ENCODE results near the gene CNTNAP2. TPM values are rescaled to one million over a fixed set of nuclear protein-coding genes. Genes with fewer than 3 reads are reported as not detected.

The CNTNAP2 gene
- total RNA-seq, 1 experiment from 2014 or later, result 64.5 TPM

DNA sequence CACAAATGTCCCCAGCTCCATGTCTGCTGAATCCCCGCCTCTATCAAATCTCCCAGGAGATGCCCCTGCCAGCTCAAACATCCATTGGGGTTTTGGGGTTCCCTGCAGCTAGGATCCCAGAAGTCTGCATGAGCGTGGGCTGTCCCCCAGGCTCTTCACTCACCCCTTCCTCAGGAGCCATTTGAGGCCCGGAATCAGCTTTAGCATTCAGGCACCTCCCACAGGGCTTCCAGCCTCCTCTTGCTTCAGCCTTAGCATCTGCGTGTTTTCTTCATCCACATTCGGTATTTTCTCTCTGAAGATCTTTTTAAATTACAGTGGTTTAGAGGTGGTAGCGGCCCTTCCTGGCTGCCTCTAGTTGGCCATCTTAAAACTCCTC is 1054.4 kb downstream of the CNTNAP2 start:
- Histone ChIP-seq H2BK120ac (ENCODE audit: low read depth, low read length, poor library complexity, severe bottlenecking) (no peak overlapping the region), H3K23me2 (ENCODE audit: insufficient read length, low read depth, low read length, poor library complexity, severe bottlenecking) (no peaks in the 10 kb centered on the region), H2BK5ac (ENCODE audit: insufficient read length, low read length) (no peak overlapping the region), H2AFZ (ENCODE audit: low read length) (no peak overlapping the region), H4K8ac (replicated peaks; ENCODE audit: insufficient read length, low read depth, low read length) (no peak overlapping the region), H4K20me1 (ENCODE audit: control insufficient read depth, insufficient read depth, insufficient read length) (no peaks in the 10 kb centered on the region), H3T11ph (ENCODE audit: low read length) (no peak overlapping the region), H3K18ac (ENCODE audit: insufficient read length, low read depth, low read length) (no peak overlapping the region), H3K9ac (ENCODE audit: extremely low read depth, insufficient read length, low read length) (no peak overlapping the region), H3K23ac (ENCODE audit: insufficient read length, low read depth, low read length) (no peak overlapping the region), H2BK12ac (ENCODE audit: insufficient read length, low read depth, low read length) (no peak overlapping the region), H3K4ac (ENCODE audit: low read depth, low read length) (no peak overlapping the region), H3K4me1 (ENCODE audit: insufficient read depth, low read length) (no peaks in the 10 kb centered on the region), H4K5ac (ENCODE audit: insufficient read length, low read depth, low read length) (no peak overlapping the region), H2AK5ac (ENCODE audit: insufficient read length, low read length) (no peak overlapping the region), H2BK15ac (ENCODE audit: low read depth, low read length) (no peak overlapping the region), H3K4me2 (ENCODE audit: insufficient read depth, insufficient read length, low read length) (no peak overlapping the region), H3K14ac (ENCODE audit: insufficient read depth, low read length) (no peak overlapping the region), H3K79me2 (ENCODE audit: insufficient read depth, low read length) (no peaks in the 10 kb centered on the region), H2BK20ac (ENCODE audit: low read depth, low read length, poor library complexity, severe bottlenecking) (no peak overlapping the region), H3K56ac (ENCODE audit: insufficient read length, low read depth, low read length) (no peak overlapping the region), H3K79me1 (ENCODE audit: insufficient read depth, low read depth, low read length, poor library complexity, severe bottlenecking) (no peaks in the 10 kb centered on the region), H3K9me3 (ENCODE audit: control insufficient read depth, low read depth, low read length) (no peaks in the 10 kb centered on the region), H3K27me3 (ENCODE audit: insufficient read depth, low read length) (no peaks in the 10 kb centered on the region), H4K91ac (ENCODE audit: insufficient read length, low read depth, low read length) (no peak overlapping the region), H3K27ac (ENCODE audit: insufficient read length, low read depth, low read length) (no peak overlapping the region)
- H3K27me3 Mint-ChIP-seq (ENCODE audit: low read depth), result no peaks in the 10 kb centered on the region
- no peak overlapping the region; a peak in 1 of 7 replicates for H3K27ac Mint-ChIP-seq
- TF ChIP-seq, protein P1, sequence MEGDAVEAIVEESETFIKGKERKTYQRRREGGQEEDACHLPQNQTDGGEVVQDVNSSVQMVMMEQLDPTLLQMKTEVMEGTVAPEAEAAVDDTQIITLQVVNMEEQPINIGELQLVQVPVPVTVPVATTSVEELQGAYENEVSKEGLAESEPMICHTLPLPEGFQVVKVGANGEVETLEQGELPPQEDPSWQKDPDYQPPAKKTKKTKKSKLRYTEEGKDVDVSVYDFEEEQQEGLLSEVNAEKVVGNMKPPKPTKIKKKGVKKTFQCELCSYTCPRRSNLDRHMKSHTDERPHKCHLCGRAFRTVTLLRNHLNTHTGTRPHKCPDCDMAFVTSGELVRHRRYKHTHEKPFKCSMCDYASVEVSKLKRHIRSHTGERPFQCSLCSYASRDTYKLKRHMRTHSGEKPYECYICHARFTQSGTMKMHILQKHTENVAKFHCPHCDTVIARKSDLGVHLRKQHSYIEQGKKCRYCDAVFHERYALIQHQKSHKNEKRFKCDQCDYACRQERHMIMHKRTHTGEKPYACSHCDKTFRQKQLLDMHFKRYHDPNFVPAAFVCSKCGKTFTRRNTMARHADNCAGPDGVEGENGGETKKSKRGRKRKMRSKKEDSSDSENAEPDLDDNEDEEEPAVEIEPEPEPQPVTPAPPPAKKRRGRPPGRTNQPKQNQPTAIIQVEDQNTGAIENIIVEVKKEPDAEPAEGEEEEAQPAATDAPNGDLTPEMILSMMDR (conservative IDR thresholded peaks at IDR 0.05), result no peak
- H3K4me1 Mint-ChIP-seq, result peaks cover 2 to 5% of the 10 kb centered on the region in 2 experiments; a peak in 2 of 4 replicates
- no peaks in the 10 kb centered on the region; a peak in 1 of 5 replicates for H3K9me3 Mint-ChIP-seq
- WGBS (ENCODE audit: extremely low coverage, insufficient read length, low lambda C conversion rate), result no CpG with 5 or more reads among the region's 6 CpGs
- H3K4me3 Mint-ChIP-seq, result no peak overlapping the region
- no peaks in the 10 kb centered on the region for H3K36me3 Mint-ChIP-seq (ENCODE audit: insufficient read depth in 1 of 3, low read depth in 3 of 3)
- no peak for DNase-seq
